HEK293 (cell line): ENCODE data around the gene ZNF239.

Source experiments
- GLIS1 ChIP-seq: fragments of 450-650 bp; formaldehyde crosslinking; IDR thresholded peaks from 2 replicates; pipeline ENCODE4 v1.5.1; 2016; ENCODE audit warnings: missing biosample characterization, missing genetic modification characterization
- HIC1 ChIP-seq: fragments of 450-650 bp; formaldehyde crosslinking; IDR thresholded peaks from 2 replicates; pipeline ENCODE4 v1.5.1; 2016; ENCODE audit warnings: missing biosample characterization, missing genetic modification characterization
- KLF16 ChIP-seq: fragments of 450-650 bp; formaldehyde crosslinking; IDR thresholded peaks from 2 replicates; pipeline ENCODE4 v1.5.1; 2017; ENCODE audit warnings: missing biosample characterization, missing genetic modification characterization
- KLF8 ChIP-seq: fragments of 450-650 bp; formaldehyde crosslinking; IDR thresholded peaks from 2 replicates; pipeline ENCODE4 v1.5.1; 2016; ENCODE audit warnings: missing biosample characterization, missing genetic modification characterization
- SCRT1 ChIP-seq: fragments of 450-650 bp; formaldehyde crosslinking; IDR thresholded peaks from 2 replicates; pipeline ENCODE4 v1.5.1; 2016; ENCODE audit warnings: missing biosample characterization, missing genetic modification characterization, borderline replicate concordance
- SP2 ChIP-seq: fragments of 450-650 bp; formaldehyde crosslinking; IDR thresholded peaks from 2 replicates; pipeline ENCODE4 v1.5.1; 2016; ENCODE audit warnings: missing biosample characterization, missing genetic modification characterization
- YY2 ChIP-seq: fragments of 450-650 bp; formaldehyde crosslinking; IDR thresholded peaks from 2 replicates; pipeline ENCODE4 v1.5.1; 2016; ENCODE audit warnings: missing biosample characterization, missing genetic modification characterization
- ZBTB11 ChIP-seq: fragments of 450-650 bp; formaldehyde crosslinking; conservative IDR thresholded peaks from 2 replicates; pipeline ENCODE4 v1.5.1; 2016; ENCODE audit warnings: low read depth, missing biosample characterization, missing genetic modification characterization
- ZBTB17 ChIP-seq: fragments of 450-650 bp; formaldehyde crosslinking; IDR thresholded peaks from 2 replicates; pipeline ENCODE4 v1.5.1; 2016; ENCODE audit warnings: missing biosample characterization, missing genetic modification characterization
- ZBTB21 ChIP-seq: fragments of 450-650 bp; formaldehyde crosslinking; IDR thresholded peaks from 2 replicates; pipeline ENCODE4 v1.5.1; 2017; ENCODE audit warnings: missing biosample characterization, missing genetic modification characterization
- ZEB2 ChIP-seq: fragments of 450-650 bp; formaldehyde crosslinking; IDR thresholded peaks from 2 replicates; pipeline ENCODE4 v1.5.1; 2016; ENCODE audit warnings: missing biosample characterization, missing genetic modification characterization
- ZFHX2 ChIP-seq: fragments of 450-650 bp; formaldehyde crosslinking; conservative IDR thresholded peaks from 2 replicates; pipeline ENCODE4 v1.5.1; 2016; ENCODE audit warnings: missing biosample characterization, missing genetic modification characterization
- ZNF2 ChIP-seq: fragments of 450-650 bp; formaldehyde crosslinking; IDR thresholded peaks from 2 replicates; pipeline ENCODE4 v1.5.1; 2016; ENCODE audit warnings: missing biosample characterization, missing genetic modification characterization
- ZNF335 ChIP-seq: fragments of 450-650 bp; formaldehyde crosslinking; conservative IDR thresholded peaks from 2 replicates; pipeline ENCODE4 v1.5.1; 2016; ENCODE audit warnings: missing biosample characterization, missing genetic modification characterization
- ZNF398 ChIP-seq: fragments of 450-650 bp; formaldehyde crosslinking; IDR thresholded peaks from 2 replicates; pipeline ENCODE4 v1.5.1; 2017; ENCODE audit warnings: missing biosample characterization, missing genetic modification characterization
- ZNF501 ChIP-seq: fragments of 450-650 bp; formaldehyde crosslinking; IDR thresholded peaks from 2 replicates; pipeline ENCODE4 v1.5.1; 2016; ENCODE audit warnings: missing biosample characterization, missing genetic modification characterization
- ZNF580 ChIP-seq: fragments of 450-650 bp; formaldehyde crosslinking; IDR thresholded peaks from 2 replicates; pipeline ENCODE4 v1.5.1; 2016; ENCODE audit warnings: missing biosample characterization, missing genetic modification characterization
- ZNF600 ChIP-seq: fragments of 450-650 bp; formaldehyde crosslinking; IDR thresholded peaks from 2 replicates; pipeline ENCODE4 v1.5.1; 2016; ENCODE audit warnings: missing biosample characterization, missing genetic modification characterization
- ZNF629 ChIP-seq: fragments of 450-650 bp; formaldehyde crosslinking; IDR thresholded peaks from 2 replicates; pipeline ENCODE4 v1.5.1; 2017; ENCODE audit warnings: missing biosample characterization, missing genetic modification characterization
- ZNF660 ChIP-seq: fragments of 450-650 bp; IDR thresholded peaks from 2 replicates; pipeline ENCODE4 v1.5.1; 2018; ENCODE audit warnings: missing biosample characterization, mild to moderate bottlenecking, missing genetic modification characterization
- ZNF677 ChIP-seq: fragments of 450-650 bp; IDR thresholded peaks from 2 replicates; pipeline ENCODE4 v1.5.0; 2018; ENCODE audit warnings: missing biosample characterization, mild to moderate bottlenecking, missing genetic modification characterization, moderate library complexity
- ZNF76 ChIP-seq: fragments of 450-650 bp; formaldehyde crosslinking; IDR thresholded peaks from 2 replicates; pipeline ENCODE4; 2016; ENCODE audit warnings: low read depth, missing biosample characterization, missing genetic modification characterization, borderline replicate concordance
- ZNF830 ChIP-seq: fragments of 450-650 bp; IDR thresholded peaks from 2 replicates; pipeline ENCODE4 v1.5.0; 2018; ENCODE audit warnings: missing biosample characterization, missing genetic modification characterization, low read depth, mild to moderate bottlenecking, moderate library complexity
- ZNF837 ChIP-seq: fragments of 450-650 bp; formaldehyde crosslinking; IDR thresholded peaks from 2 replicates; pipeline ENCODE4 v1.5.1; 2016; ENCODE audit warnings: missing biosample characterization, missing genetic modification characterization
- ZSCAN5A ChIP-seq: fragments of 450-650 bp; formaldehyde crosslinking; IDR thresholded peaks from 2 replicates; pipeline ENCODE4 v1.5.1; 2016; ENCODE audit warnings: missing biosample characterization, missing genetic modification characterization

The ZNF239 gene

GRCh38 chr10:43606323-43607198 lies 32.1 kb upstream of the ZNF239 start, which contains the start of gene ZNF485 (continued):
- TF ChIP-seq ZBTB11 (tag by site-specific recombination) (peak; percentile 94), ZNF580 (tag by site-specific recombination) (no peak), ZNF660 (tag by site-specific recombination) (0 out of 2 replicates have a peak, but pooled peaks have one; percentile 34), YY2 (no peak), ZNF677 (tag by site-specific recombination) (no peak), GLIS1 (tag by site-specific recombination) (peak; percentile 38), ZSCAN5A (tag by site-specific recombination) (no peak), HIC1 (tag by site-specific recombination) (peak; percentile 83), ZNF398 (no peak), ZBTB21 (tag by site-specific recombination) (no peak), KLF8 (tag by site-specific recombination) (peak; percentile 71; the same call in 1 of the 2 replicates), ZNF76 (tag by site-specific recombination) (peak; percentile 92), ZNF501 (peak; percentile 63), KLF16 (tag by site-specific recombination) (peak; percentile 80), ZNF335 (tag by site-specific recombination) (peak; percentile 70), ZNF600 (tag by site-specific recombination) (peak; percentile 60; the same call in 1 of the 2 replicates), ZNF629 (peak; percentile 23; the same call in 1 of the 2 replicates), ZBTB17 (peak; percentile 70), ZNF830 (tag by site-specific recombination) (no peak), ZNF2 (peak; percentile 67; the same call in 1 of the 2 replicates), ZFHX2 (tag by site-specific recombination) (peak; percentile 23), ZNF837 (tag by site-specific recombination) (no peak), SCRT1 (tag by site-specific recombination) (peak; percentile 68; the same call in 1 of the 2 replicates), ZEB2 (no peak), SP2 (tag by site-specific recombination) (peak; percentile 94)
